WTC11 (cell line): Measurements from ENCODE around the gene VAC14. TPM values are rescaled to one million over a fixed set of nuclear protein-coding genes. Genes with fewer than 3 reads are reported as not detected.

ENCODE experiments used
- ATAC-seq: fragments of 200-7000 bp; cut with Tn5 transposase; 2 replicates; pipeline ENCODE4 v1.10.0; 2021; ENCODE audit warnings: mild to moderate bottlenecking, moderate library complexity
- Bru-seq: library from RNA; stranded (reverse); fragments of 400-500 nt; gene quantifications from one replicate; lab custom pipeline; 2021; lab: Mats Ljungman, UMichigan
- CTCF ChIA-PET: fragments of 300-600 bp; sonication (Branson Sonifier 250); formaldehyde crosslinking; loops from one replicate; lab custom pipeline; 2021; ENCODE audit warnings: antibody characterized with exemption; lab: Charles Lee
- POLR2A ChIA-PET: fragments of 350-600 bp; sonication (Branson Sonifier 250); formaldehyde crosslinking; loops from one replicate; lab custom pipeline; 2021; ENCODE audit warnings: antibody characterized with exemption; lab: Charles Lee
- DNase-seq: peaks from one replicate; pipeline ENCODE4 v3.0.0; 2021; ENCODE audit warnings: low spot score
- H3K27ac Mint-ChIP-seq: 2 replicates; pipeline ENCODE4 v1.8.0; 2021; ENCODE audit warnings: mixed read lengths
- H3K27me3 Mint-ChIP-seq: 2 replicates; pipeline ENCODE4 v1.8.0; 2021; ENCODE audit warnings: low read depth, mild to moderate bottlenecking, moderate library complexity, mixed read lengths
- H3K36me3 Mint-ChIP-seq: 2 replicates; pipeline ENCODE4 v1.8.0; 2021; ENCODE audit warnings: mixed read lengths
- H3K4me1 Mint-ChIP-seq: 2 replicates; pipeline ENCODE4 v1.8.0; 2022; ENCODE audit warnings: mixed read lengths
- H3K4me3 Mint-ChIP-seq: 2 replicates; pipeline ENCODE4 v1.8.0; 2021; ENCODE audit warnings: mild to moderate bottlenecking, moderate library complexity, mixed read lengths
- H3K9me3 Mint-ChIP-seq: 2 replicates; pipeline ENCODE4 v1.8.0; 2021; ENCODE audit warnings: mixed read lengths
- ARID4B ChIP-seq: sonication (generic); formaldehyde crosslinking; IDR thresholded peaks from 2 replicates; pipeline ENCODE4 v1.8.0; 2023; ENCODE audit warnings: missing genetic modification reagents, mild to moderate bottlenecking, borderline replicate concordance
- ATF3 ChIP-seq: sonication (generic); formaldehyde crosslinking; conservative IDR thresholded peaks from 2 replicates; pipeline ENCODE4 v1.8.1; 2022; ENCODE audit warnings: mild to moderate bottlenecking, missing genetic modification reagents
- E2F5 ChIP-seq: sonication (generic); formaldehyde crosslinking; IDR thresholded peaks from 2 replicates; pipeline ENCODE4 v1.8.1; 2022; ENCODE audit warnings: mild to moderate bottlenecking, moderate library complexity, missing genetic modification reagents
- EMX1 ChIP-seq: fragments of 250-450 bp; sonication (Bioruptor Pico); IDR thresholded peaks from 2 replicates; pipeline ENCODE4 v1.8.0; 2021; ENCODE audit warnings: mild to moderate bottlenecking
- FOXJ3 ChIP-seq: sonication (generic); formaldehyde crosslinking; IDR thresholded peaks from 2 replicates; pipeline ENCODE4 v1.9.0; 2021; ENCODE audit warnings: missing genetic modification reagents, mild to moderate bottlenecking, borderline replicate concordance
- FOXP1 ChIP-seq: sonication (generic); formaldehyde crosslinking; IDR thresholded peaks from 2 replicates; pipeline ENCODE4 v1.8.0; 2022; ENCODE audit warnings: missing genetic modification reagents, mild to moderate bottlenecking, moderate library complexity, borderline replicate concordance
- GABPB1 ChIP-seq: sonication (generic); formaldehyde crosslinking; IDR thresholded peaks from 2 replicates; pipeline ENCODE4 v1.8.1; 2023; ENCODE audit warnings: mild to moderate bottlenecking, missing genetic modification reagents
- GRHL2 ChIP-seq: fragments of 250-450 bp; sonication (Bioruptor Pico); IDR thresholded peaks from 2 replicates; pipeline ENCODE4 v1.8.0; 2022; ENCODE audit warnings: mild to moderate bottlenecking, moderate library complexity; ENCODE audit not compliant: insufficient replicate concordance, severe bottlenecking
- GTF2I ChIP-seq: fragments of 250-450 bp; sonication (Bioruptor Pico); conservative IDR thresholded peaks from 2 replicates; pipeline ENCODE4 v1.4.0; 2021; ENCODE audit warnings: mild to moderate bottlenecking
- NFYB ChIP-seq: sonication (generic); formaldehyde crosslinking; conservative IDR thresholded peaks from 2 replicates; pipeline ENCODE4 v1.8.0; 2022; ENCODE audit warnings: low read depth, missing genetic modification reagents
- PRRX2 ChIP-seq: fragments of 250-450 bp; sonication (Bioruptor Pico); IDR thresholded peaks from 2 replicates; pipeline ENCODE4 v1.8.0; 2021; ENCODE audit warnings: mild to moderate bottlenecking
- RELA ChIP-seq: sonication (generic); formaldehyde crosslinking; IDR thresholded peaks from 2 replicates; pipeline ENCODE4 v1.8.1; 2022; ENCODE audit warnings: missing genetic modification reagents, mild to moderate bottlenecking, borderline replicate concordance
- TEAD1 ChIP-seq: sonication (generic); formaldehyde crosslinking; IDR thresholded peaks from 2 replicates; pipeline ENCODE4 v1.8.0; 2022; ENCODE audit warnings: mild to moderate bottlenecking, missing genetic modification reagents
- USF2 ChIP-seq: sonication (generic); formaldehyde crosslinking; IDR thresholded peaks from 2 replicates; pipeline ENCODE4 v1.8.1; 2023; ENCODE audit warnings: mild to moderate bottlenecking, missing genetic modification reagents, moderate library complexity
- ZMAT4 ChIP-seq: fragments of 250-450 bp; sonication (Bioruptor Pico); IDR thresholded peaks from 2 replicates; pipeline ENCODE4 v1.9.0; 2021; ENCODE audit warnings: mild to moderate bottlenecking
- ZNF317 ChIP-seq: sonication (generic); formaldehyde crosslinking; IDR thresholded peaks from 2 replicates; pipeline ENCODE4 v1.8.1; 2023; ENCODE audit warnings: low read depth, mild to moderate bottlenecking, moderate library complexity, missing genetic modification reagents, borderline replicate concordance
- ZNF423 ChIP-seq: fragments of 250-450 bp; sonication (Bioruptor Pico); IDR thresholded peaks from 2 replicates; pipeline ENCODE4 v2.1.2; 2022; ENCODE audit warnings: mild to moderate bottlenecking, moderate library complexity
- ZSCAN18 ChIP-seq: fragments of 250-450 bp; sonication (Bioruptor Pico); IDR thresholded peaks from 2 replicates; pipeline ENCODE4 v2.1.2; 2022; ENCODE audit warnings: mild to moderate bottlenecking, moderate library complexity
- long read RNA-seq, 3 experiments: library from RNA in 1 of 3; library from capped mRNA in 1 of 3; library from polyadenylated mRNA in 1 of 3; unstranded in 2 of 3; stranded (forward) in 1 of 3; transcript quantifications; one replicate each; pipeline ENCODE4 v2.0.0, GENCODE V29; 2021
- total RNA-seq: library from RNA; stranded (reverse); gene quantifications from 3 replicates; pipeline ENCODE4 v1.2.3, GENCODE V29; 2021
- TF ChIP-seq, protein P1 (sequence below): sonication (generic); formaldehyde crosslinking; IDR thresholded peaks from 2 replicates; pipeline ENCODE4 v1.8.0; 2022; ENCODE audit warnings: mild to moderate bottlenecking, missing genetic modification reagents
- TF ChIP-seq, protein P2 (sequence below): sonication (generic); formaldehyde crosslinking; conservative IDR thresholded peaks from 2 replicates; pipeline ENCODE4 v1.8.1; 2023; ENCODE audit warnings: mild to moderate bottlenecking, low read depth, missing genetic modification reagents, moderate library complexity
- TF ChIP-seq, protein P3 (sequence below): sonication (generic); formaldehyde crosslinking; IDR thresholded peaks from 2 replicates; pipeline ENCODE4 v1.8.1; 2023; ENCODE audit warnings: mild to moderate bottlenecking, moderate library complexity, missing genetic modification reagents

Gene VAC14
- total RNA-seq, result 58.0 to 60.9 TPM (median 60.1 TPM) in 3 replicates
- percentile 65 among the genes with signal in this experiment for Bru-seq, nascent RNA
- long read RNA-seq, experiment 1, transcript VAC14-201 (19 exons, 3,099 nt), result major isoform, 197 of 285 reads
- long read RNA-seq, experiment 1, transcript VAC14-212 (1 exons, 3,609 nt), result minor isoform, 14 of 285 reads
- long read RNA-seq, experiment 1, partial matches to known transcripts, result 32 of 285 reads
- long read RNA-seq, experiment 1, other reads (novel, unspliced or antisense), result 40 of 285 reads
- long read RNA-seq, experiment 2, transcript VAC14-212 (1 exons, 3,609 nt), result minor isoform, 11 of 73 reads
- long read RNA-seq, experiment 2, transcript VAC14-201 (19 exons, 3,099 nt), result major isoform, 25 of 73 reads
- long read RNA-seq, experiment 2, partial matches to known transcripts, result 23 of 73 reads
- long read RNA-seq, experiment 2, other reads (novel, unspliced or antisense), result 13 of 73 reads
- long read RNA-seq, experiment 3, result 0 reads

DNA sequence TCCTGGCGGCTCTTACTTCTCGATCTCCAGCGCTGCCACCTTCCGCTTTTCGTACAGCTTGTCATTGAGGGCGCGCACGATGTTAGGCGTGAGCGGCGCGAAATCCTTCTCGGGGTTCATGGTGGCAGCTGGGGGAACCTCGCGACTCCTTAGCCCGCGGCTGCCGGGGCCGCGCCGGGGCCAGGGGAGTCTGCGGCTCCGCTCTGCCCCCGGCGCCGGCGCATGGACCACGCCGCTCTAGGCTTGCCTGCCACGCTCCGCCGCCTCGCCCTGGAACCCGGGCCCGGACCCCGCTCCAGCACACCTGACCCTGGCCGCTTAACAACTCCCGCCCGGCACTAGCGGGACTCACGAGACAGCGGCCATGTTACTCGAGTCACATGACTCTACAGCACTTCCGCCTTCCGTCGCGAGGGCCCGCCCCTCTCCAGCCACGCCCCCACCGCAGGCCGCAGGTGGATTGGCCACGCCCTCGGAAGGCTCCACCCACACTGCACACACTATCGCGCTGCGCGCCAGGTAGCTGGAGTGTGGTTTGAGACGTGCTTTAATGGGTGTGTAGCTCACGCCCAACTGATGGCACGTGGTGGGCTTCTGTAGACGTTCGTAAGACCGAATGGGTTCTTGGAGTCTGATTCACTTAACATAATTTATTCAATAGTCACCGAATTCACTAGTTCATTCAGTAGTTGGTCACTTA, at the start of gene VAC14:
Gene VAC14 (minus strand): TSS at position 378 of the 700 bp plus-strand sequence. CDS start 258 bp downstream, at position 120.
- ChIA-PET POLR2A (interaction anchor here (1.0 kb wide), 2 partner anchors 10 to 66 kb away, joined by 3 read pairs; no protein-coding TSS in a partner anchor), CTCF (interaction anchor here (0.5 to 1.3 kb wide), 5 partner anchors 30 to 582 kb away, joined by 3 to 5 read pairs (median 3); no protein-coding TSS in a partner anchor)
- DNase-seq (peak; percentile 98), ATAC-seq (peak; percentile 97)
- Mint-ChIP-seq H3K36me3 (peaks cover 8% of the 10 kb centered on the region; the same call in 1 of the 2 replicates), H3K4me1 (peaks cover 20% of the 10 kb centered on the region), H3K4me3 (peak within 1 kb of the TSS; percentile 87), H3K9me3 (peaks cover 15% of the 10 kb centered on the region; the same call in 1 of the 2 replicates), H3K27ac (peak within 1 kb of the TSS; percentile 47), H3K27me3 (peaks cover 48% of the 10 kb centered on the region)
- TF ChIP-seq PRRX2, result no peak
- no peak for TF ChIP-seq ATF3 (CRISPR knock-in tag)
- TF ChIP-seq ZNF423, result no peak
- TF ChIP-seq, protein P1, sequence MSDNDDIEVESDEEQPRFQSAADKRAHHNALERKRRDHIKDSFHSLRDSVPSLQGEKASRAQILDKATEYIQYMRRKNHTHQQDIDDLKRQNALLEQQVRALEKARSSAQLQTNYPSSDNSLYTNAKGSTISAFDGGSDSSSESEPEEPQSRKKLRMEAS (CRISPR knock-in tag), result peak; percentile 91
- TF ChIP-seq RELA (CRISPR knock-in tag), result 0 out of 2 replicates have a peak, but pooled peaks have one; percentile 44
- TF ChIP-seq, protein P2, sequence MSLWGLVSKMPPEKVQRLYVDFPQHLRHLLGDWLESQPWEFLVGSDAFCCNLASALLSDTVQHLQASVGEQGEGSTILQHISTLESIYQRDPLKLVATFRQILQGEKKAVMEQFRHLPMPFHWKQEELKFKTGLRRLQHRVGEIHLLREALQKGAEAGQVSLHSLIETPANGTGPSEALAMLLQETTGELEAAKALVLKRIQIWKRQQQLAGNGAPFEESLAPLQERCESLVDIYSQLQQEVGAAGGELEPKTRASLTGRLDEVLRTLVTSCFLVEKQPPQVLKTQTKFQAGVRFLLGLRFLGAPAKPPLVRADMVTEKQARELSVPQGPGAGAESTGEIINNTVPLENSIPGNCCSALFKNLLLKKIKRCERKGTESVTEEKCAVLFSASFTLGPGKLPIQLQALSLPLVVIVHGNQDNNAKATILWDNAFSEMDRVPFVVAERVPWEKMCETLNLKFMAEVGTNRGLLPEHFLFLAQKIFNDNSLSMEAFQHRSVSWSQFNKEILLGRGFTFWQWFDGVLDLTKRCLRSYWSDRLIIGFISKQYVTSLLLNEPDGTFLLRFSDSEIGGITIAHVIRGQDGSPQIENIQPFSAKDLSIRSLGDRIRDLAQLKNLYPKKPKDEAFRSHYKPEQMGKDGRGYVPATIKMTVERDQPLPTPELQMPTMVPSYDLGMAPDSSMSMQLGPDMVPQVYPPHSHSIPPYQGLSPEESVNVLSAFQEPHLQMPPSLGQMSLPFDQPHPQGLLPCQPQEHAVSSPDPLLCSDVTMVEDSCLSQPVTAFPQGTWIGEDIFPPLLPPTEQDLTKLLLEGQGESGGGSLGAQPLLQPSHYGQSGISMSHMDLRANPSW (CRISPR knock-in tag), result no peak
- TF ChIP-seq FOXJ3 (CRISPR knock-in tag), result no peak
- TF ChIP-seq USF2, result peak; percentile 99
- TF ChIP-seq ZMAT4, result no peak
- TF ChIP-seq FOXP1, result peak; percentile 72
- TF ChIP-seq, protein P3, sequence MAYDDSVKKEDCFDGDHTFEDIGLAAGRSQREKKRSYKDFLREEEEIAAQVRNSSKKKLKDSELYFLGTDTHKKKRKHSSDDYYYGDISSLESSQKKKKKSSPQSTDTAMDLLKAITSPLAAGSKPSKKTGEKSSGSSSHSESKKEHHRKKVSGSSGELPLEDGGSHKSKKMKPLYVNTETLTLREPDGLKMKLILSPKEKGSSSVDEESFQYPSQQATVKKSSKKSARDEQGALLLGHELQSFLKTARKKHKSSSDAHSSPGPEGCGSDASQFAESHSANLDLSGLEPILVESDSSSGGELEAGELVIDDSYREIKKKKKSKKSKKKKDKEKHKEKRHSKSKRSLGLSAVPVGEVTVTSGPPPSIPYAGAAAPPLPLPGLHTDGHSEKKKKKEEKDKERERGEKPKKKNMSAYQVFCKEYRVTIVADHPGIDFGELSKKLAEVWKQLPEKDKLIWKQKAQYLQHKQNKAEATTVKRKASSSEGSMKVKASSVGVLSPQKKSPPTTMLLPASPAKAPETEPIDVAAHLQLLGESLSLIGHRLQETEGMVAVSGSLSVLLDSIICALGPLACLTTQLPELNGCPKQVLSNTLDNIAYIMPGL, result no peak
- TF ChIP-seq GTF2I (CRISPR knock-in tag), result no peak
- TF ChIP-seq ZNF317 (CRISPR knock-in tag), result 0 out of 2 replicates have a peak, but pooled peaks have one; percentile 31
- TF ChIP-seq EMX1 (CRISPR knock-in tag), result no peak
- peak; percentile 80 for TF ChIP-seq GABPB1 (CRISPR knock-in tag)
- no peak for TF ChIP-seq ZSCAN18 (CRISPR knock-in tag)
- TF ChIP-seq TEAD1 (CRISPR knock-in tag), result 0 out of 2 replicates have a peak, but pooled peaks have one; percentile 56
- TF ChIP-seq NFYB (CRISPR knock-in tag), result 0 out of 2 replicates have a peak, but pooled peaks have one; percentile 17
- no peak for TF ChIP-seq ARID4B (CRISPR knock-in tag)
- TF ChIP-seq E2F5 (CRISPR knock-in tag), result no peak
- TF ChIP-seq GRHL2, result no peak
